ENCODE measurements around the gene XPC. TPM values are rescaled to one million over a fixed set of nuclear protein-coding genes. Genes with fewer than 3 reads are reported as not detected.

XPC gene
- polyA plus RNA-seq, 3 donors = 13.4 to 22.0 (median 15.5) TPM

GRCh38 chr3:14141602-14142341, 36.6 kb downstream of the XPC start:
- intact Hi-C loops (cut with micrococcal nuclease) = loop anchor here in 1 of 2 donors (5.0 kb wide), 1 partner anchor 36 kb away; the partner anchor contains the start of genes LSM3 and XPC
- Mint-ChIP-seq H3K4me1 (peaks cover 40% of the 10 kb centered on the region), H3K27ac (peak overlapping the region in 6 of 7 donors; percentile 9 to 100 (median 84)), H3K36me3 (peaks cover 63 to 69% of the 10 kb centered on the region in 2 donors), H3K9me3 (no peaks in the 10 kb centered on the region), H3K4me3 (no peak overlapping the region), H3K27me3 (ENCODE audit: low read depth in 3 of 3) (peaks cover 0 to 3% (median 2%) of the 10 kb centered on the region in 3 donors)
- no peaks in the 10 kb centered on the region for H4K20me1 ChIP-seq (ENCODE audit: insufficient read depth, low read length)
- H3K36me3 ChIP-seq (replicated peaks in 1 of 2; ENCODE audit: control insufficient read depth in 1 of 2, insufficient read depth in 2 of 2, low read length in 2 of 2) = peaks cover 53 to 67% of the 10 kb centered on the region in 2 donors
- H3K79me2 ChIP-seq (ENCODE audit: insufficient read depth, low read length) = no peaks in the 10 kb centered on the region
- H3K27ac ChIP-seq (ENCODE audit: low read depth in 1 of 2, low read length in 2 of 2) = peak overlapping the region in 1 of 2 donors; percentile 100
- H3K9ac ChIP-seq (ENCODE audit: insufficient read depth, low read length, poor library complexity, severe bottlenecking) = no peak overlapping the region
- peaks cover 34 to 41% of the 10 kb centered on the region in 2 donors for H3K4me1 ChIP-seq (ENCODE audit: control insufficient read depth in 1 of 2, insufficient read depth in 2 of 2, low read length in 2 of 2)
- TF ChIP-seq, protein P1, sequence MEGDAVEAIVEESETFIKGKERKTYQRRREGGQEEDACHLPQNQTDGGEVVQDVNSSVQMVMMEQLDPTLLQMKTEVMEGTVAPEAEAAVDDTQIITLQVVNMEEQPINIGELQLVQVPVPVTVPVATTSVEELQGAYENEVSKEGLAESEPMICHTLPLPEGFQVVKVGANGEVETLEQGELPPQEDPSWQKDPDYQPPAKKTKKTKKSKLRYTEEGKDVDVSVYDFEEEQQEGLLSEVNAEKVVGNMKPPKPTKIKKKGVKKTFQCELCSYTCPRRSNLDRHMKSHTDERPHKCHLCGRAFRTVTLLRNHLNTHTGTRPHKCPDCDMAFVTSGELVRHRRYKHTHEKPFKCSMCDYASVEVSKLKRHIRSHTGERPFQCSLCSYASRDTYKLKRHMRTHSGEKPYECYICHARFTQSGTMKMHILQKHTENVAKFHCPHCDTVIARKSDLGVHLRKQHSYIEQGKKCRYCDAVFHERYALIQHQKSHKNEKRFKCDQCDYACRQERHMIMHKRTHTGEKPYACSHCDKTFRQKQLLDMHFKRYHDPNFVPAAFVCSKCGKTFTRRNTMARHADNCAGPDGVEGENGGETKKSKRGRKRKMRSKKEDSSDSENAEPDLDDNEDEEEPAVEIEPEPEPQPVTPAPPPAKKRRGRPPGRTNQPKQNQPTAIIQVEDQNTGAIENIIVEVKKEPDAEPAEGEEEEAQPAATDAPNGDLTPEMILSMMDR (IDR thresholded peaks at IDR 0.05) = no peak
- H3K27me3 ChIP-seq (ENCODE audit: control insufficient read depth in 2 of 2, insufficient read depth in 2 of 2, low read length in 2 of 2) = no peaks in the 10 kb centered on the region
- no peak overlapping the region for H2AFZ ChIP-seq (ENCODE audit: insufficient read depth, low read depth, low read length, poor library complexity, severe bottlenecking)
- no peak for DNase-seq
- no peak overlapping the region for H3K4me3 ChIP-seq (replicated peaks in 1 of 3; ENCODE audit: low read depth in 2 of 3, low read length in 3 of 3)
- no peak overlapping the region for H3K4me2 ChIP-seq (replicated peaks; ENCODE audit: extremely low read depth, low read length, poor library complexity, severe bottlenecking)
- H3K9me3 ChIP-seq (replicated peaks in 1 of 2; ENCODE audit: control insufficient read depth in 1 of 2, insufficient read depth in 1 of 2, low read length in 2 of 2) = no peaks in the 10 kb centered on the region
- WGBS (ENCODE audit: insufficient coverage) = 67% methylated on average over 16 of the region's 19 CpGs

- H2AFZ ChIP-seq (ENCODE audit: insufficient read depth, low read depth, low read length, poor library complexity, severe bottlenecking) = no peak overlapping the region
- no CpG with 5 or more reads among the region's 2 CpGs for whole genome bisulfite sequencing (ENCODE audit: insufficient coverage)
- no peak for DNase-seq
- H3K27ac Mint-ChIP-seq = peak overlapping the region in 3 of 7 donors; percentile 58 to 89 (median 80)
- no peak overlapping the region for H3K9ac ChIP-seq (ENCODE audit: insufficient read depth, low read length, poor library complexity, severe bottlenecking)
- H3K4me1 ChIP-seq (ENCODE audit: control insufficient read depth in 1 of 2, insufficient read depth in 2 of 2, low read length in 2 of 2) = peaks cover 27 to 34% of the 10 kb centered on the region in 2 donors
- intact Hi-C loops (cut with micrococcal nuclease) = loop anchor here in 1 of 2 donors (5.0 kb wide), 1 partner anchor 36 kb away; the partner anchor contains the start of genes LSM3 and XPC
- H3K27me3 ChIP-seq (ENCODE audit: control insufficient read depth in 2 of 2, insufficient read depth in 2 of 2, low read length in 2 of 2) = no peaks in the 10 kb centered on the region
- peak overlapping the region in 1 of 2 donors; percentile 100 for H3K27ac ChIP-seq (ENCODE audit: low read depth in 1 of 2, low read length in 2 of 2)
- H3K9me3 ChIP-seq (replicated peaks in 1 of 2; ENCODE audit: control insufficient read depth in 1 of 2, insufficient read depth in 1 of 2, low read length in 2 of 2) = no peaks in the 10 kb centered on the region
- H3K4me2 ChIP-seq (replicated peaks; ENCODE audit: extremely low read depth, low read length, poor library complexity, severe bottlenecking) = no peak overlapping the region
- H3K4me3 Mint-ChIP-seq = no peak overlapping the region
- H3K4me3 ChIP-seq (replicated peaks in 1 of 3; ENCODE audit: low read depth in 2 of 3, low read length in 3 of 3) = no peak overlapping the region
- TF ChIP-seq, protein P1 (IDR thresholded peaks at IDR 0.05) = no peak
- no peaks in the 10 kb centered on the region for H3K9me3 Mint-ChIP-seq
- H3K4me1 Mint-ChIP-seq = peaks cover 33% of the 10 kb centered on the region
- H3K36me3 ChIP-seq (replicated peaks in 1 of 2; ENCODE audit: control insufficient read depth in 1 of 2, insufficient read depth in 2 of 2, low read length in 2 of 2) = peaks cover 57 to 67% of the 10 kb centered on the region in 2 donors
- H3K36me3 Mint-ChIP-seq = peaks cover 61 to 66% of the 10 kb centered on the region in 2 donors
- H4K20me1 ChIP-seq (ENCODE audit: insufficient read depth, low read length) = no peaks in the 10 kb centered on the region
- peaks cover 0 to 3% (median 2%) of the 10 kb centered on the region in 3 donors for H3K27me3 Mint-ChIP-seq (ENCODE audit: low read depth in 3 of 3)
- H3K79me2 ChIP-seq (ENCODE audit: insufficient read depth, low read length) = no peaks in the 10 kb centered on the region
These were observed 37.3 kb downstream of the XPC start for GRCh38 chr3:14141144-14141543.

Data from CD14-positive monocyte (primary cell).